ENCODE data around the gene TNK2.
A peak's percentile ranks its signal among the peaks of the same experiment; 100 is the strongest.
"Not testable (repeated sequence)": the region's sequence is repeated elsewhere in the genome, so short reads cannot be mapped to it uniquely, and the experiment has no call there.

The TNK2 gene

GRCh38 chr3:195916291-195916690 is 7.9 kb upstream of the TNK2 start:
- DNase-seq: no peak

- peak; percentile 94 for DNase-seq
These were observed 6.5 kb upstream of the TNK2 start for GRCh38 chr3:195914648-195915473.

GRCh38 chr3:195914146-195914545 is 5.8 kb upstream of the TNK2 start:
- DNase-seq: not testable (repeated sequence)

GRCh38 chr3:195913382-195913781 is 5.0 kb upstream of the TNK2 start:
- DNase-seq: no peak

GRCh38 chr3:195911946-195912270 is 3.6 kb upstream of the TNK2 start:
- no peak for DNase-seq

- DNase-seq: no peak
These were observed 2.9 kb upstream of the TNK2 start for GRCh38 chr3:195911041-195911945.

- no peak for DNase-seq
These were observed 2.1 kb upstream of the TNK2 start for GRCh38 chr3:195910499-195910845.

GRCh38 chr3:195909644-195910498 is 1.5 kb upstream of the TNK2 start:
- DNase-seq: peak; percentile 85

GRCh38 chr3:195908694-195909581 is 587 bp upstream of the TNK2 start:
- DNase-seq: peak; percentile 48

- peak; percentile 41 for DNase-seq
These were observed 742 bp downstream of the TNK2 start for GRCh38 chr3:195907684-195907933.

- DNase-seq: peak; percentile 68
These were observed 1.3 kb downstream of the TNK2 start for GRCh38 chr3:195906865-195907683.

GRCh38 chr3:195905970-195906864 is 2.1 kb downstream of the TNK2 start:
- no peak for DNase-seq

GRCh38 chr3:195904368-195904767 is 4.0 kb downstream of the TNK2 start:
- DNase-seq: no peak

GRCh38 chr3:195903950-195904290 is 4.4 kb downstream of the TNK2 start:
- DNase-seq: no peak

GRCh38 chr3:195902634-195903033 is 5.7 kb downstream of the TNK2 start:
- DNase-seq: not testable (repeated sequence)

GRCh38 chr3:195901836-195902585 is 6.3 kb downstream of the TNK2 start:
- not testable (repeated sequence) for DNase-seq

GRCh38 chr3:195900436-195901355 is 7.7 kb downstream of the TNK2 start:
- DNase-seq: peak; percentile 42

GRCh38 chr3:195899701-195900435 is 8.5 kb downstream of the TNK2 start:
- DNase-seq: no peak

Measured in activated CD4-positive, CD25-positive, alpha-beta regulatory T cell treated with anti-CD3 and anti-CD28 coated beads, Interleukin-2, amount 50 U/mL, for 72 hours (primary cell).